Stomach (tissue), 19 donors: ENCODE results near the gene CSNK2A2. TPM values are rescaled to one million over a fixed set of nuclear protein-coding genes. Genes with fewer than 3 reads are reported as not detected.

Experiments used
- DNase-seq, 2 donors: peaks; one replicate each; pipeline versions ENCODE4 v3.0.0 to v3.0.0-alpha.2; 2013 to 2019
- H3K27ac ChIP-seq, 5 donors: fragments of 200-600 bp in 4 of 5; sonication (generic) in 4 of 5; one replicate each; pipeline ENCODE4 v1.5.1; 2013 to 2019; ENCODE audit warnings: mild to moderate bottlenecking in 1 of 5, moderate library complexity in 1 of 5
- H3K27me3 ChIP-seq, 3 donors: fragments of 200-600 bp; sonication (generic); one replicate each; pipeline ENCODE4 v1.5.1; 2017 to 2019; ENCODE audit warnings: mixed run types in 1 of 3
- H3K36me3 ChIP-seq, 4 donors: fragments of 200-600 bp; sonication (generic); 1 replicate in 3 of 4; 2 replicates in 1 of 4; pipeline ENCODE4 v1.5.1; 2016 to 2019
- H3K4me1 ChIP-seq, 4 donors: fragments of 200-600 bp; sonication (generic); one replicate each; pipeline ENCODE4 v1.5.1; 2016 to 2019
- H3K4me3 ChIP-seq, 4 donors: fragments of 200-600 bp; sonication (generic) in 3 of 4; one replicate each; pipeline ENCODE4 v1.5.1; 2016 to 2019; ENCODE audit warnings: mild to moderate bottlenecking in 1 of 4
- H3K9me3 ChIP-seq, 4 donors: fragments of 200-600 bp; sonication (generic); one replicate each; pipeline ENCODE4 v1.5.1; 2016 to 2019
- CTCF ChIP-seq, 7 experiments: fragments of 450-650 bp in 4 of 7; fragments of 200-600 bp in 3 of 7; sonication (generic) in 3 of 7; IDR thresholded peaks; one replicate each; pipeline ENCODE4 v1.5.1; 2016 to 2019; ENCODE audit warnings: antibody characterized with exemption in 7 of 7, control low read depth in 2 of 7, mild to moderate bottlenecking in 1 of 7
- EP300 ChIP-seq: sonication (generic); formaldehyde crosslinking; IDR thresholded peaks from one replicate; pipeline ENCODE4 v1.6.1; 2017; ENCODE audit warnings: antibody characterized with exemption
- POLR2A ChIP-seq, 4 donors: fragments of 450-650 bp; IDR thresholded peaks; one replicate each; pipeline ENCODE4 v1.6.1; 2016; ENCODE audit warnings: antibody characterized with exemption in 4 of 4, control low read depth in 2 of 4, mild to moderate bottlenecking in 1 of 4, moderate library complexity in 1 of 4
- POLR2AphosphoS5 ChIP-seq, 3 donors: sonication (generic); formaldehyde crosslinking; IDR thresholded peaks; one replicate each; pipeline ENCODE4 v1.6.1; 2016; ENCODE audit warnings: antibody characterized with exemption in 3 of 3
- WGBS, 5 donors: extraction: QIAGEN DNeasy Blood & Tissue Kit in 3 of 5; methylation state at CpG; one replicate each; pipeline versions ENCODE4 v1.1.5 to v1.1.7; 2013 to 2018; 5-methylcytosine and 5-hydroxymethylcytosine counted together
- intact Hi-C: fragments of 100-400 bp; cut with DNase I; formaldehyde crosslinking; loops from one replicate; pipeline ENCODE4 v1.15.1; 2023; ENCODE audit warnings: low total_unique reads
- long read RNA-seq, 10 donors: transcript quantifications; one replicate each; lab custom pipeline, GENCODE V29; 2026
- polyA plus RNA-seq, 3 donors: library from polyadenylated mRNA; stranded (reverse); fragments of 200-250 nt; gene quantifications; one replicate each; pipeline ENCODE4 v1.2.3, GENCODE V29; 2013
- total RNA-seq, 5 donors: library from RNA; depleted of rRNA; stranded (reverse); fragments of >200 nt; gene quantifications; one replicate each; pipeline versions ENCODE4 v1.1.0 to v1.2.3, GENCODE V29; 2014 to 2016
- donor health status: healthy with polysubstance abuse.
- donor health status: Bipolar disorder and iron deficiency.
- donor health status: healthy.

The CSNK2A2 gene
- total RNA-seq (10 to 100 TPM; 13.4 to 83.0 (median 48.3) TPM), polyA plus RNA-seq (10 to 100 TPM; 22.8 to 47.2 (median 30.7) TPM)
- long read RNA-seq, donor 1, partial matches to known transcripts: 0 of 1 reads
- long read RNA-seq, donor 1, other reads (novel, unspliced or antisense): 0 of 1 reads
- long read RNA-seq, donor 2: 0 reads
- long read RNA-seq, donor 3, partial matches to known transcripts: 0 of 3 reads
- long read RNA-seq, donor 3, other reads (novel, unspliced or antisense): 0 of 3 reads
- long read RNA-seq, donor 4, partial matches to known transcripts: 0 of 1 reads
- long read RNA-seq, donor 4, other reads (novel, unspliced or antisense): 0 of 1 reads
- long read RNA-seq, donor 5, partial matches to known transcripts: 0 of 3 reads
- long read RNA-seq, donor 5, other reads (novel, unspliced or antisense): 0 of 3 reads
- long read RNA-seq, donor 6, transcript CSNK2A2-201 (12 exons, 1,701 nt): major isoform, 5 of 6 reads
- long read RNA-seq, donor 6, partial matches to known transcripts: 0 of 6 reads
- long read RNA-seq, donor 6, other reads (novel, unspliced or antisense): 0 of 6 reads
- long read RNA-seq, donor 7, partial matches to known transcripts: 0 of 4 reads
- long read RNA-seq, donor 7, other reads (novel, unspliced or antisense): 0 of 4 reads
- long read RNA-seq, donor 8, partial matches to known transcripts: 0 of 3 reads
- long read RNA-seq, donor 8, other reads (novel, unspliced or antisense): 0 of 3 reads
- long read RNA-seq, donor 9, partial matches to known transcripts: 0 of 2 reads
- long read RNA-seq, donor 9, other reads (novel, unspliced or antisense): 0 of 2 reads
- long read RNA-seq, donor 10, partial matches to known transcripts: 0 of 3 reads
- long read RNA-seq, donor 10, other reads (novel, unspliced or antisense): 0 of 3 reads

- peak; percentile 75 to 91 for DNase-seq
- Histone ChIP-seq H3K4me1 (peaks cover 8 to 42% (median 25%) of the 10 kb centered on the region in 4 donors), H3K27ac (peak within 1 kb of the TSS in 4 of 5 donors; percentile 66 to 77 (median 71)), H3K9me3 (no peaks in the 10 kb centered on the region), H3K27me3 (peaks cover 0 to 6% (median 0%) of the 10 kb centered on the region in 3 donors), H3K36me3 (peaks cover 6 to 33% (median 30%) of the 10 kb centered on the region in 4 donors), H3K4me3 (peak within 1 kb of the TSS; percentile 77 to 98 (median 86))
- intact Hi-C loops: loop anchor here (10.0 kb wide), 1 partner anchor 63 kb away; no protein-coding TSS in a partner anchor
- 3 to 9% (median 6%) methylated on average over 15 to 52 of the region's 52 CpGs for WGBS, 5 donors
- TF ChIP-seq CTCF (IDR thresholded peaks at IDR 0.05) (peak in 2 of 7 experiments; percentile 18 to 72), POLR2AphosphoS5 (IDR thresholded peaks at IDR 0.05) (no peak)
Observed at GRCh38 chr16:58198022-58198683, at the start of gene CSNK2A2. TSS of gene CSNK2A2 (minus strand) at chr16:58198106. CDS start at chr16:58197736, 370 bp downstream.

- no peaks in the 10 kb centered on the region for H3K4me1 ChIP-seq
- H3K4me3 ChIP-seq: no peak overlapping the region
- H3K27ac ChIP-seq: no peak overlapping the region
- intact Hi-C loops: no loop called here
- DNase-seq: peak in 1 of 2 donors; percentile 62
- 37 to 48% (median 44%) methylated on average over 8 of the region's 8 CpGs for WGBS, 5 donors
- H3K9me3 ChIP-seq: no peaks in the 10 kb centered on the region
- no peaks in the 10 kb centered on the region for H3K36me3 ChIP-seq
- peaks cover 0 to 16% (median 0%) of the 10 kb centered on the region in 3 donors for H3K27me3 ChIP-seq
- TF ChIP-seq POLR2A (IDR thresholded peaks at IDR 0.05) (no peak), POLR2AphosphoS5 (IDR thresholded peaks at IDR 0.05) (no peak), CTCF (IDR thresholded peaks at IDR 0.05) (no peak), EP300 (no peak)
Observed at GRCh38 chr16:58243528-58244004, 45.7 kb upstream of the CSNK2A2 start.

- TF ChIP-seq EP300 (no peak), POLR2A (IDR thresholded peaks at IDR 0.05) (no peak)
- intact Hi-C loops: no loop called here
- peak overlapping the region in 1 of 4 donors; percentile 49 for H3K4me3 ChIP-seq
- peaks cover 0 to 10% (median 5%) of the 10 kb centered on the region in 3 donors for H3K27me3 ChIP-seq
- peaks cover 0 to 10% (median 8%) of the 10 kb centered on the region in 4 donors for H3K4me1 ChIP-seq
- H3K36me3 ChIP-seq: no peaks in the 10 kb centered on the region
- no peaks in the 10 kb centered on the region for H3K9me3 ChIP-seq
- 10 to 20% (median 16%) methylated on average over 5 of the region's 5 CpGs for WGBS, 5 donors
- no peak overlapping the region for H3K27ac ChIP-seq
- DNase-seq: no peak
Observed at GRCh38 chr16:58236831-58237230, 38.9 kb upstream of the CSNK2A2 start.

- H3K27me3 ChIP-seq: peaks cover 0 to 10% (median 5%) of the 10 kb centered on the region in 3 donors
- intact Hi-C loops: no loop called here
- no peaks in the 10 kb centered on the region for H3K9me3 ChIP-seq
- H3K36me3 ChIP-seq: no peaks in the 10 kb centered on the region
- H3K27ac ChIP-seq: no peak overlapping the region
- peak overlapping the region; percentile 38 to 49 (median 44) for H3K4me3 ChIP-seq
- TF ChIP-seq EP300: no peak
- TF ChIP-seq CTCF (IDR thresholded peaks at IDR 0.05): no peak
- no peak for TF ChIP-seq POLR2AphosphoS5 (IDR thresholded peaks at IDR 0.05)
- no peak for TF ChIP-seq POLR2A (IDR thresholded peaks at IDR 0.05)
- DNase-seq: peak; percentile 71 to 85
- 0 to 2% (median 1%) methylated on average over 13 of the region's 13 CpGs for WGBS, 5 donors
- peaks cover 0 to 10% (median 8%) of the 10 kb centered on the region in 4 donors for H3K4me1 ChIP-seq
Observed at GRCh38 chr16:58236231-58236690, 38.4 kb upstream of the CSNK2A2 start.
